Keratinocyte (primary cell): Measurements from ENCODE around the gene COG5. TPM values are rescaled to one million over a fixed set of nuclear protein-coding genes. Genes with fewer than 3 reads are reported as not detected.

ENCODE experiments used
- DNase-seq: peaks from one replicate; pipeline ENCODE4 v3.0.0-alpha.2; 2011; ENCODE audit warnings: low read depth, missing footprints, low spot score
- FAIRE-seq: peaks from 2 replicates; lab custom pipeline; 2011; peaks lifted over from hg19 to GRCh38; lab: Jason Lieb, UNC
- H2AFZ ChIP-seq: 2 replicates; pipeline ENCODE4 v1.6.0; 2012; ENCODE audit warnings: low read length, control low read depth, inconsistent platforms; ENCODE audit not compliant: control insufficient read depth
- H3K27ac ChIP-seq: 2 replicates; pipeline ENCODE4 v1.5.1; 2011; ENCODE audit warnings: low read length; ENCODE audit not compliant: control insufficient read depth, insufficient read depth
- H3K27me3 ChIP-seq: 3 replicates; pipeline ENCODE4 v1.6.0; 2011; ENCODE audit warnings: low read length; ENCODE audit not compliant: control insufficient read depth, insufficient read depth; ENCODE audit errors: extremely low read depth
- H3K36me3 ChIP-seq, 2 experiments: 2 replicates in 1 of 2; 3 replicates in 1 of 2; pipeline ENCODE4 v1.5.1; 2011; ENCODE audit warnings: low read length in 2 of 2, mild to moderate bottlenecking in 1 of 2; ENCODE audit not compliant: control insufficient read depth in 2 of 2, insufficient read depth in 2 of 2; ENCODE audit errors: extremely low read depth in 1 of 2
- H3K4me1 ChIP-seq: 3 replicates; pipeline ENCODE4 v1.5.1; 2011; ENCODE audit warnings: low read length; ENCODE audit not compliant: control insufficient read depth, insufficient read depth; ENCODE audit errors: extremely low read depth
- H3K4me2 ChIP-seq: 3 replicates; pipeline ENCODE4 v1.6.0; 2011; ENCODE audit warnings: low read depth, low read length; ENCODE audit not compliant: control insufficient read depth, insufficient read depth; ENCODE audit errors: extremely low read depth
- H3K4me3 ChIP-seq, 3 experiments: fragments of 200-600 bp in 1 of 3; sonication (generic) in 1 of 3; 2 replicates in 2 of 3; 3 replicates in 1 of 3; pipeline ENCODE4 v1.5.1; 2011 to 2016; ENCODE audit warnings: low read length in 3 of 3, mild to moderate bottlenecking in 3 of 3, control low read depth in 2 of 3, inconsistent platforms in 1 of 3, low read depth in 1 of 3, mixed read lengths in 1 of 3, mixed run types in 1 of 3, moderate library complexity in 1 of 3; ENCODE audit not compliant: control insufficient read depth in 2 of 3, insufficient read depth in 2 of 3; ENCODE audit errors: extremely low read depth in 1 of 3
- H3K79me2 ChIP-seq: 2 replicates; pipeline ENCODE4 v1.6.0; 2012; ENCODE audit warnings: low read length; ENCODE audit not compliant: control insufficient read depth, insufficient read depth
- H3K9ac ChIP-seq: 3 replicates; pipeline ENCODE4 v1.6.0; 2011; ENCODE audit warnings: low read length; ENCODE audit not compliant: control insufficient read depth, insufficient read depth; ENCODE audit errors: extremely low read depth
- H3K9me1 ChIP-seq: 3 replicates; pipeline ENCODE4 v1.6.0; 2011; ENCODE audit warnings: low read length; ENCODE audit not compliant: control insufficient read depth, insufficient read depth; ENCODE audit errors: extremely low read depth
- H3K9me3 ChIP-seq: 2 replicates; pipeline ENCODE4 v1.5.1; 2012; ENCODE audit warnings: low read depth, low read length; ENCODE audit not compliant: control insufficient read depth
- H4K20me1 ChIP-seq: 3 replicates; pipeline ENCODE4 v1.6.0; 2011; ENCODE audit warnings: low read length; ENCODE audit not compliant: control insufficient read depth, insufficient read depth; ENCODE audit errors: extremely low read depth
- CTCF ChIP-seq, 3 experiments: IDR thresholded peaks in 1 of 3; conservative IDR thresholded peaks in 1 of 3; optimal IDR thresholded peaks in 1 of 3; 2 replicates in 2 of 3; 3 replicates in 1 of 3; pipeline versions ENCODE3 to v1.5.1; 2011; ENCODE audit warnings: low read length in 3 of 3, mild to moderate bottlenecking in 3 of 3, moderate library complexity in 2 of 3, control low read depth in 1 of 3, inconsistent platforms in 1 of 3; ENCODE audit not compliant: insufficient read depth in 2 of 3; ENCODE audit errors: extremely low read depth in 1 of 3
- EZH2 ChIP-seq: IDR thresholded peaks from one replicate; pipeline ENCODE4 v1.6.1; 2012; ENCODE audit warnings: inconsistent platforms, mild to moderate bottlenecking, low read length, moderate library complexity
- dilution Hi-C: fragments of 300-500 bp; cut with MboI; formaldehyde crosslinking; loops from one replicate; pipeline ENCODE4 v1.7.0; 2020; ENCODE audit warnings: low sequenced_read_pairs; ENCODE audit not compliant: extremely low pct_ligation_motif_present
- polyA plus RNA-seq, 5 experiments: library from polyadenylated mRNA; depleted of rRNA in 3 of 5; stranded (reverse) in 3 of 5; stranded (forward) in 1 of 5; unstranded in 1 of 5; fragments of >200 nt; gene quantifications; 1 replicate in 1 of 5; 2 replicates in 3 of 5; 3 replicates in 1 of 5; pipeline versions ENCODE4 v1.2.1 to v1.2.3, GENCODE V29; 2011 to 2012; ENCODE audit warnings: missing spikeins in 2 of 5, low read depth in 1 of 5, low replicate concordance in 1 of 5

The COG5 gene
- polyA plus RNA-seq, 1 donor (not counting 4 experiments of a cell fraction or from before 2014, with no cell fraction given), result 50.7 TPM

- Histone ChIP-seq H3K4me2 (no peak overlapping the region), H3K9me3 (no peaks in the 10 kb centered on the region), H3K79me2 (no peaks in the 10 kb centered on the region), H3K27me3 (no peaks in the 10 kb centered on the region), H4K20me1 (no peaks in the 10 kb centered on the region), H3K27ac (no peak overlapping the region), H3K4me3 (no peak overlapping the region), H2AFZ (no peak overlapping the region), H3K36me3 (peaks cover 0 to 2% of the 10 kb centered on the region in 2 experiments), H3K4me1 (no peaks in the 10 kb centered on the region), H3K9me1 (no peaks in the 10 kb centered on the region), H3K9ac (no peak overlapping the region)
- dilution Hi-C loops, result no loop called here
- no peak for TF ChIP-seq CTCF (optimal IDR thresholded peaks at IDR 0.05 in 1 of 3, IDR thresholded peaks at IDR 0.05 in 1 of 3, conservative IDR thresholded peaks at IDR 0.05 in 1 of 3; ENCODE audit: extremely low read depth in 1 of 3, insufficient read depth in 2 of 3, low read length in 3 of 3)
- TF ChIP-seq EZH2, result no peak
- FAIRE-seq, result no peak
- DNase-seq, result no peak
Measured at GRCh38 chr7:107244613-107245012, 319.1 kb downstream of the COG5 start.

- Histone ChIP-seq H3K4me2 (no peak overlapping the region), H3K27me3 (no peaks in the 10 kb centered on the region), H3K9ac (no peak overlapping the region), H3K9me3 (no peaks in the 10 kb centered on the region), H2AFZ (no peak overlapping the region), H3K79me2 (no peaks in the 10 kb centered on the region), H3K27ac (no peak overlapping the region), H3K36me3 (no peaks in the 10 kb centered on the region), H3K4me1 (no peaks in the 10 kb centered on the region), H3K4me3 (no peak overlapping the region), H4K20me1 (no peaks in the 10 kb centered on the region), H3K9me1 (no peaks in the 10 kb centered on the region)
- DNase-seq (no peak), FAIRE-seq (no peak)
- TF ChIP-seq CTCF (optimal IDR thresholded peaks at IDR 0.05 in 1 of 3, IDR thresholded peaks at IDR 0.05 in 1 of 3, conservative IDR thresholded peaks at IDR 0.05 in 1 of 3; ENCODE audit: extremely low read depth in 1 of 3, insufficient read depth in 2 of 3, low read length in 3 of 3) (no peak), EZH2 (no peak)
- dilution Hi-C loops, result no loop called here
Measured at GRCh38 chr7:107242267-107242666, 321.5 kb downstream of the COG5 start.
